BLaER1 (cell line): ENCODE data around the gene GUCA1A.
A peak's percentile ranks its signal among the peaks of the same experiment; 100 is the strongest.
"Not testable (repeated sequence)": the region's sequence is repeated elsewhere in the genome, so short reads cannot be mapped to it uniquely, and the experiment has no call there.

Experiments
- H3K27ac ChIP-seq: shearing (Covaris generic); formaldehyde crosslinking; 2 replicates; pipeline ENCODE4 v1.8.1; 2022
- H3K27me3 ChIP-seq: shearing (Covaris generic); formaldehyde crosslinking; 2 replicates; pipeline ENCODE4 v1.8.1; 2022
- H3K36me3 ChIP-seq: shearing (Covaris generic); formaldehyde crosslinking; 2 replicates; pipeline ENCODE4 v1.8.1; 2022
- H3K4me1 ChIP-seq: shearing (Covaris generic); formaldehyde crosslinking; 2 replicates; pipeline ENCODE4 v1.8.1; 2022
- H3K4me2 ChIP-seq: shearing (Covaris generic); formaldehyde crosslinking; 2 replicates; pipeline ENCODE4 v1.8.1; 2022
- H3K4me3 ChIP-seq: shearing (Covaris generic); formaldehyde crosslinking; 2 replicates; pipeline ENCODE4 v1.8.1; 2022
- H3K9ac ChIP-seq: shearing (Covaris generic); formaldehyde crosslinking; 2 replicates; pipeline ENCODE4 v1.8.1; 2022
- H3K9me3 ChIP-seq: shearing (Covaris generic); formaldehyde crosslinking; 2 replicates; pipeline ENCODE4 v1.8.1; 2022
- H4K20me1 ChIP-seq: shearing (Covaris generic); formaldehyde crosslinking; 2 replicates; pipeline ENCODE4 v1.8.1; 2022
- Cebpa-rat ChIP-seq: shearing (Covaris generic); IDR thresholded peaks from 2 replicates; pipeline ENCODE4 v1.8.1; 2022

The GUCA1A gene

GRCh38 chr6:42158011-42158410 lies 15.2 kb upstream of the GUCA1A start:
- no peak overlapping the region for H3K4me3 ChIP-seq

GRCh38 chr6:42158631-42159030 lies 14.5 kb upstream of the GUCA1A start:
- Histone ChIP-seq H3K36me3 (no peaks in the 10 kb centered on the region), H4K20me1 (no peaks in the 10 kb centered on the region), H3K9me3 (no peaks in the 10 kb centered on the region), H3K4me3 (no peak overlapping the region), H3K9ac (no peak overlapping the region), H3K27ac (no peak overlapping the region), H3K4me2 (no peak overlapping the region), H3K4me1 (peaks cover 26% of the 10 kb centered on the region), H3K27me3 (no peaks in the 10 kb centered on the region)
- no peak for TF ChIP-seq Cebpa-rat

More at GRCh38 chr6:42158011-42158410, 15.2 kb upstream of the GUCA1A start:
- peaks cover 20% of the 10 kb centered on the region for H3K4me1 ChIP-seq
- H3K27ac ChIP-seq = no peak overlapping the region
- no peaks in the 10 kb centered on the region for H3K9me3 ChIP-seq
- H3K27me3 ChIP-seq = no peaks in the 10 kb centered on the region
- no peaks in the 10 kb centered on the region for H3K36me3 ChIP-seq
- H3K4me2 ChIP-seq = no peak overlapping the region
- TF ChIP-seq Cebpa-rat = no peak
- H3K9ac ChIP-seq = no peak overlapping the region
- no peaks in the 10 kb centered on the region for H4K20me1 ChIP-seq

GRCh38 chr6:42159431-42160024 lies 13.6 kb upstream of the GUCA1A start:
- H3K27ac ChIP-seq = no peak overlapping the region
- H4K20me1 ChIP-seq = no peaks in the 10 kb centered on the region
- H3K4me3 ChIP-seq = no peak overlapping the region
- peaks cover 35% of the 10 kb centered on the region for H3K4me1 ChIP-seq
- TF ChIP-seq Cebpa-rat = no peak
- no peak overlapping the region for H3K9ac ChIP-seq
- H3K27me3 ChIP-seq = no peaks in the 10 kb centered on the region
- H3K4me2 ChIP-seq = no peak overlapping the region
- H3K36me3 ChIP-seq = no peaks in the 10 kb centered on the region
- H3K9me3 ChIP-seq = no peaks in the 10 kb centered on the region

GRCh38 chr6:42162384-42162783 lies 10.8 kb upstream of the GUCA1A start:
- Histone ChIP-seq H3K4me2 (peak overlapping the region; percentile 89), H3K4me3 (peak overlapping the region; percentile 31; the same call in 1 of the 2 replicates), H3K9ac (peak overlapping the region; percentile 54; the same call in 1 of the 2 replicates), H3K4me1 (peaks cover 59% of the 10 kb centered on the region), H3K27me3 (no peaks in the 10 kb centered on the region), H3K36me3 (no peaks in the 10 kb centered on the region), H3K9me3 (no peaks in the 10 kb centered on the region), H4K20me1 (no peaks in the 10 kb centered on the region), H3K27ac (peak overlapping the region; percentile 79)
- no peak for TF ChIP-seq Cebpa-rat

GRCh38 chr6:42162812-42163211 lies 10.4 kb upstream of the GUCA1A start:
- Histone ChIP-seq H3K4me2 (peak overlapping the region; percentile 89), H3K9me3 (no peaks in the 10 kb centered on the region), H3K4me3 (peak overlapping the region; percentile 31; the same call in 1 of the 2 replicates), H3K27me3 (no peaks in the 10 kb centered on the region), H3K9ac (peak overlapping the region; percentile 54; the same call in 1 of the 2 replicates), H3K36me3 (no peaks in the 10 kb centered on the region), H3K4me1 (peaks cover 60% of the 10 kb centered on the region), H4K20me1 (no peaks in the 10 kb centered on the region), H3K27ac (peak overlapping the region; percentile 79)
- no peak for TF ChIP-seq Cebpa-rat

- Histone ChIP-seq H3K27ac (no peak overlapping the region), H3K9ac (no peak overlapping the region), H3K9me3 (no peaks in the 10 kb centered on the region), H4K20me1 (no peaks in the 10 kb centered on the region), H3K36me3 (no peaks in the 10 kb centered on the region), H3K27me3 (no peaks in the 10 kb centered on the region), H3K4me1 (peaks cover 60% of the 10 kb centered on the region), H3K4me2 (peak overlapping the region; percentile 89), H3K4me3 (no peak overlapping the region)
- no peak for TF ChIP-seq Cebpa-rat
These were observed 9.2 kb upstream of the GUCA1A start for GRCh38 chr6:42163981-42164380.

- Histone ChIP-seq H3K36me3 (no peaks in the 10 kb centered on the region), H3K9ac (no peak overlapping the region), H3K4me2 (peak overlapping the region; percentile 89), H3K4me3 (no peak overlapping the region), H3K27me3 (no peaks in the 10 kb centered on the region), H4K20me1 (no peaks in the 10 kb centered on the region), H3K9me3 (no peaks in the 10 kb centered on the region), H3K27ac (no peak overlapping the region; the same call in 1 of the 2 replicates), H3K4me1 (peaks cover 60% of the 10 kb centered on the region)
- TF ChIP-seq Cebpa-rat = no peak
These were observed 8.1 kb upstream of the GUCA1A start for GRCh38 chr6:42165016-42165415.

- Histone ChIP-seq H3K4me3 (no peak overlapping the region), H3K36me3 (no peaks in the 10 kb centered on the region), H3K27ac (peak overlapping the region; percentile 60)
These were observed 6.6 kb upstream of the GUCA1A start for GRCh38 chr6:42166444-42167141.

GRCh38 chr6:42168650-42169049 lies 4.5 kb upstream of the GUCA1A start:
- Histone ChIP-seq H3K36me3 (no peaks in the 10 kb centered on the region), H3K4me2 (no peak overlapping the region), H4K20me1 (no peaks in the 10 kb centered on the region), H3K4me1 (peaks cover 40% of the 10 kb centered on the region), H3K9me3 (no peaks in the 10 kb centered on the region), H3K9ac (no peak overlapping the region), H3K27ac (no peak overlapping the region), H3K4me3 (no peak overlapping the region), H3K27me3 (no peaks in the 10 kb centered on the region)
- no peak for TF ChIP-seq Cebpa-rat

More at GRCh38 chr6:42166444-42167141, 6.6 kb upstream of the GUCA1A start:
- H3K9ac ChIP-seq = 0 out of 2 replicates have a peak overlapping the region, but pooled peaks have one; percentile 41
- peaks cover 55% of the 10 kb centered on the region for H3K4me1 ChIP-seq
- H3K27me3 ChIP-seq = no peaks in the 10 kb centered on the region
- no peak for TF ChIP-seq Cebpa-rat
- H3K9me3 ChIP-seq = no peaks in the 10 kb centered on the region
- H4K20me1 ChIP-seq = no peaks in the 10 kb centered on the region
- H3K4me2 ChIP-seq = peak overlapping the region; percentile 40

GRCh38 chr6:42169780-42170179 lies 3.4 kb upstream of the GUCA1A start:
- H3K9me3 ChIP-seq, H3K27ac ChIP-seq, H3K9ac ChIP-seq, H3K36me3 ChIP-seq, H4K20me1 ChIP-seq, H3K4me3 ChIP-seq, H3K27me3 ChIP-seq, H3K4me2 ChIP-seq: not testable (repeated sequence)
- peaks cover 29% of the 10 kb centered on the region for H3K4me1 ChIP-seq
